Right cardiac atrium (tissue), 5 donors: Measurements from ENCODE around the gene PSMD6. TPM values are rescaled to one million over a fixed set of nuclear protein-coding genes. Genes with fewer than 3 reads are reported as not detected.

ENCODE experiments used
- ATAC-seq, 2 donors: fragments of 200-7000 bp; cut with Tn5 transposase; one replicate each; pipeline versions ENCODE4 v1.8.0 to v1.9.1; 2020; ENCODE audit warnings: moderate library complexity in 2 of 2, mild to moderate bottlenecking in 1 of 2
- DNase-seq, 3 donors: peaks; one replicate each; pipeline ENCODE4 v3.0.0-alpha.2; 2020
- H3K27ac ChIP-seq: one replicate; pipeline ENCODE4 v1.5.1; 2013; ENCODE audit warnings: mild to moderate bottlenecking, low read length, control low read depth, moderate library complexity
- H3K27me3 ChIP-seq: one replicate; pipeline ENCODE4 v1.6.1; 2013; ENCODE audit not compliant: control insufficient read depth, insufficient read depth
- H3K4me1 ChIP-seq: one replicate; pipeline ENCODE4 v1.6.1; 2013; ENCODE audit warnings: low read length; ENCODE audit not compliant: control insufficient read depth, insufficient read depth
- H3K4me3 ChIP-seq: one replicate; pipeline ENCODE4 v1.5.1; 2013; ENCODE audit warnings: low read length, control low read depth
- H3K9me3 ChIP-seq: one replicate; pipeline ENCODE4 v1.6.1; 2013; ENCODE audit warnings: low read length; ENCODE audit not compliant: control insufficient read depth
- WGBS: extraction: QIAGEN DNeasy Blood & Tissue Kit; methylation state at CpG from one replicate; pipeline ENCODE4 v1.1.7; 2013; 5-methylcytosine and 5-hydroxymethylcytosine counted together
- intact Hi-C, 4 donors: fragments of 100-400 bp; cut with DNase I; formaldehyde crosslinking; loops; one replicate each; pipeline versions ENCODE4 v1.11.0 to v1.14.0; 2022 to 2023
- polyA plus RNA-seq: library from polyadenylated mRNA; stranded (reverse); fragments of 200-250 nt; gene quantifications from one replicate; pipeline ENCODE4 v1.2.3, GENCODE V29; 2013
- total RNA-seq, 4 donors: library from RNA; stranded (reverse); fragmentation: NEBNext Ultra II Directional; extraction: Animal tissue kit (Norgen Biotek cat#: 25700); gene quantifications; one replicate each; pipeline ENCODE4 v1.2.1, GENCODE V29; 2021
- donor health status: healthy with polysubstance abuse.
- donor health status: DM: no; HTN: yes; CAD: no.
- donor health status: DM: no; HTN: no; CAD: no.
- donor health status: DM: no; HTN: yes; CAD: no; lungs with severe emphysema.
- donor health status: DM: yes; HTN: yes; CAD: no.

The PSMD6 gene
- total and polyA plus RNA-seq, 5 donors, result 62.8 to 86.4 (median 73.8) TPM

GRCh38 chr3:64046996-64047594 lies 23.8 kb upstream of the PSMD6 start:
- no peaks in the 10 kb centered on the region for H3K4me1 ChIP-seq
- intact Hi-C loops, result loop anchor here in 1 of 4 donors (10.0 kb wide), 1 partner anchor 118 kb away; no protein-coding TSS in a partner anchor
- no peaks in the 10 kb centered on the region for H3K9me3 ChIP-seq
- H3K27me3 ChIP-seq, result no peaks in the 10 kb centered on the region
- DNase-seq, result no peak
- H3K4me3 ChIP-seq, result no peak overlapping the region
- WGBS, result 79% methylated on average over 6 of the region's 6 CpGs
- no peak for ATAC-seq
- H3K27ac ChIP-seq, result no peak overlapping the region

GRCh38 chr3:64046592-64046991 lies 23.3 kb upstream of the PSMD6 start:
- no peaks in the 10 kb centered on the region for H3K27me3 ChIP-seq
- no peaks in the 10 kb centered on the region for H3K4me1 ChIP-seq
- intact Hi-C loops, result loop anchor here in 1 of 4 donors (10.0 kb wide), 1 partner anchor 118 kb away; no protein-coding TSS in a partner anchor
- no peaks in the 10 kb centered on the region for H3K9me3 ChIP-seq
- ATAC-seq (no peak), DNase-seq (no peak)
- H3K4me3 ChIP-seq, result no peak overlapping the region
- 85% methylated on average over 3 of the region's 3 CpGs for WGBS
- H3K27ac ChIP-seq, result no peak overlapping the region

GRCh38 chr3:64042952-64043351 lies 19.7 kb upstream of the PSMD6 start:
- no peaks in the 10 kb centered on the region for H3K4me1 ChIP-seq
- ATAC-seq, result no peak
- 47% methylated on average over 1 of the region's 1 CpG for WGBS
- intact Hi-C loops, result loop anchor here in 1 of 4 donors (10.0 kb wide), 1 partner anchor 122 kb away; no protein-coding TSS in a partner anchor
- no peaks in the 10 kb centered on the region for H3K9me3 ChIP-seq
- H3K4me3 ChIP-seq, result no peak overlapping the region
- H3K27me3 ChIP-seq, result no peaks in the 10 kb centered on the region
- no peak overlapping the region for H3K27ac ChIP-seq
- DNase-seq, result no peak

- H3K27ac ChIP-seq, result no peak overlapping the region
- peak in 1 of 3 donors; percentile 28 for DNase-seq
- H3K4me3 ChIP-seq, result no peak overlapping the region
- no peaks in the 10 kb centered on the region for H3K9me3 ChIP-seq
- peak in 1 of 2 donors; percentile 43 for ATAC-seq
- intact Hi-C loops, result loop anchor here (5.0 to 10.0 kb wide), 4 partner anchors 105 to 362 kb away; partner anchors contain the start of gene PRICKLE2 (in 2 of the 4)
- no peaks in the 10 kb centered on the region for H3K4me1 ChIP-seq
- 33% methylated on average over 5 of the region's 5 CpGs for WGBS
- H3K27me3 ChIP-seq, result no peaks in the 10 kb centered on the region
Observed at GRCh38 chr3:64039981-64040733, 16.9 kb upstream of the PSMD6 start.

GRCh38 chr3:64039332-64039731 lies 16.0 kb upstream of the PSMD6 start:
- DNase-seq (no peak), ATAC-seq (no peak)
- intact Hi-C loops, result loop anchor here (5.0 to 10.0 kb wide), 4 partner anchors 105 to 363 kb away; partner anchors contain the start of gene PRICKLE2 (in 2 of the 4)
- Histone ChIP-seq H3K27ac (no peak overlapping the region), H3K4me3 (no peak overlapping the region), H3K27me3 (no peaks in the 10 kb centered on the region), H3K4me1 (no peaks in the 10 kb centered on the region), H3K9me3 (no peaks in the 10 kb centered on the region)
- WGBS, result 83% methylated on average over 4 of the region's 4 CpGs

GRCh38 chr3:64038253-64038767 lies 15.0 kb upstream of the PSMD6 start:
- H3K4me3 ChIP-seq, result no peak overlapping the region
- WGBS, result 58% methylated on average over 4 of the region's 4 CpGs
- intact Hi-C loops, result loop anchor here (5.0 to 10.0 kb wide), 4 partner anchors 106 to 364 kb away; partner anchors contain the start of gene PRICKLE2 (in 2 of the 4)
- H3K4me1 ChIP-seq, result no peaks in the 10 kb centered on the region
- no peak for ATAC-seq
- no peak for DNase-seq
- H3K27me3 ChIP-seq, result no peaks in the 10 kb centered on the region
- H3K9me3 ChIP-seq, result no peaks in the 10 kb centered on the region
- H3K27ac ChIP-seq, result no peak overlapping the region

- 97% methylated on average over 7 of the region's 7 CpGs for WGBS
- ATAC-seq (no peak), DNase-seq (no peak)
- no peak overlapping the region for H3K4me3 ChIP-seq
- H3K27me3 ChIP-seq, result no peaks in the 10 kb centered on the region
- H3K27ac ChIP-seq, result no peak overlapping the region
- no peaks in the 10 kb centered on the region for H3K4me1 ChIP-seq
- intact Hi-C loops, result loop anchor here (2.0 to 10.0 kb wide), 5 partner anchors 108 to 448 kb away; partner anchors contain the start of gene PRICKLE2 (in 2 of the 4)
- H3K9me3 ChIP-seq, result no peaks in the 10 kb centered on the region
Observed at GRCh38 chr3:64037084-64037483, 13.8 kb upstream of the PSMD6 start.

- intact Hi-C loops, result loop anchor here (5.0 to 10.0 kb wide), 5 partner anchors 112 to 449 kb away; partner anchors contain the start of gene PRICKLE2 (in 2 of the 4)
- H3K4me3 ChIP-seq, result no peak overlapping the region
- H3K9me3 ChIP-seq, result no peaks in the 10 kb centered on the region
- H3K27me3 ChIP-seq, result peaks cover 2% of the 10 kb centered on the region
- no peaks in the 10 kb centered on the region for H3K4me1 ChIP-seq
- WGBS, result 70% methylated on average over 2 of the region's 2 CpGs
- H3K27ac ChIP-seq, result no peak overlapping the region
- DNase-seq (no peak), ATAC-seq (no peak)
Observed at GRCh38 chr3:64033069-64033468, 9.8 kb upstream of the PSMD6 start.

- peaks cover 2% of the 10 kb centered on the region for H3K27me3 ChIP-seq
- WGBS, result 79% methylated on average over 13 of the region's 13 CpGs
- H3K9me3 ChIP-seq, result no peaks in the 10 kb centered on the region
- H3K4me3 ChIP-seq, result no peak overlapping the region
- ATAC-seq (no peak), DNase-seq (no peak)
- no peak overlapping the region for H3K27ac ChIP-seq
- H3K4me1 ChIP-seq, result no peaks in the 10 kb centered on the region
- intact Hi-C loops, result loop anchor here (2.0 to 10.0 kb wide), 7 partner anchors 113 to 453 kb away; partner anchors contain the start of gene PRICKLE2 (in 2 of the 4)
Observed at GRCh38 chr3:64031540-64032508, 8.5 kb upstream of the PSMD6 start.

GRCh38 chr3:64030741-64031140 lies 7.4 kb upstream of the PSMD6 start:
- peak; percentile 71 to 87 (median 83) for DNase-seq
- H3K9me3 ChIP-seq, result no peaks in the 10 kb centered on the region
- no peaks in the 10 kb centered on the region for H3K4me1 ChIP-seq
- ATAC-seq, result peak; percentile 90 to 92
- WGBS, result 4% methylated on average over 16 of the region's 16 CpGs
- peak overlapping the region; percentile 34 for H3K4me3 ChIP-seq
- peaks cover 2% of the 10 kb centered on the region for H3K27me3 ChIP-seq
- H3K27ac ChIP-seq, result no peak overlapping the region
- intact Hi-C loops, result loop anchor here (2.0 to 10.0 kb wide), 7 partner anchors 114 to 454 kb away; partner anchors contain the start of gene PRICKLE2 (in 2 of the 4)
